ENCODE data around the gene DESI1. TPM values are rescaled to one million over a fixed set of nuclear protein-coding genes. Genes with fewer than 3 reads are reported as not detected.

Gene DESI1
- polyA plus RNA-seq, 2 of the 4 experiments (the other 2 are of a cell fraction), result 13.9 to 19.4 TPM

DNA sequence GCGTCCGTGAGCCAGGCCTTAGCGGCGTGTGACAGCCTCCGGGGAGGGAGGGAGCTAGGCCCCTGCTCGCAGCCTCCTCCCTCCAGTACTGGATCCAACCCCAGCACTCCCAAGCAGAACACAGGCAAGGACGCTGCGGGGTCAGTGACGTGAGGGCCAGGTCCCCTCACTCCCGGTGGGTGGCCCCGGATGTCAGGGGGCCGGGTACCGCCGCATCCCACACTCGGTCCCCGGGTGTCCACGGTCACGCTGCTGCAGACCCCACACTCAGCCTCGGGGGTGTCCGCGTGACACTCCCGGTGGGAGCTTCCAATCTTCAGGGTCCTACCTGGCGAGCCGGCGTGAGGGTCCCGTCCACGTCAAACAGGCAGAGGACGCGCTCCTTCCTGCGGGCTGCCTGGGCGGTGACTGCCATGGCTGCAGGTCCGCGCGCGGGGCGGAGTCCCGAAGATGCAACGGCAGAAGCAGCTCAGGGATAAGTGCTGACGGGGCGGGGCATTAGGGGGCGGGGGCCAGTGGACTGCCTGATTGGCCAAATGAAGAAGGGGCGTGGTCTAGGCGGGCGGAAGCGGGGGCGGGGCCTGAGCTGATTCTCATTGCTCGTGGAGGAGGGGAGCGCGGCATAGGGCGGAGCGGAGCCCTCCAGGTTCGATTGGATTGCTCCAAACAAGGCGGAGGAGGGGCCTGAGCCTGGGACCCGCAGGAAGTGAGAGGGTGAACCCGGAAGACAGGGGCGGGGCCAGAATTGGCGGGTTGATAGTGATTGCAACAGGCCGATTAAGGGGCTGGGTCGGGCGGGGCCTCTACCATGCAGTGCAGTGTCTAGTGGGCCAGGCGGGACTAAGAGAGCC lies 31.2 kb downstream of the DESI1 start, which contains the start of gene PMM1:
PMM1 (minus strand) TSS at position 450 of the 851 bp plus-strand sequence; CDS start at position 415, 35 bp downstream.
- peak; percentile 93 to 99 for DNase-seq (ENCODE audit: low read depth in 1 of 2, low spot score in 1 of 2)
- H3K4me1 ChIP-seq, result peaks cover 21% of the 10 kb centered on the region
- H3K9me3 ChIP-seq, result no peaks in the 10 kb centered on the region
- CTCF ChIA-PET, result interaction anchor here (0.7 to 2.2 kb wide), 9 partner anchors 9 to 351 kb away, joined by 3 to 13 read pairs (median 4); partner anchors contain the start of gene CSDC2
- WGBS (ENCODE audit: missing lambda C conversion rate), result 0% methylated on average over 4 of the region's 61 CpGs
- H3K4me3 ChIP-seq, result peak within 1 kb of the TSS; percentile 82
- no peak for FAIRE-seq
- POLR2A ChIA-PET, result interaction anchor here (0.5 to 1.9 kb wide), 16 partner anchors 8 to 732 kb away, joined by 3 to 16 read pairs (median 6); partner anchors contain the start of gene POLR3H
- peak within 1 kb of the TSS; percentile 78 to 97 for H3K27ac ChIP-seq
- ATAC-seq, result peak; percentile 95 to 96
- peak within 1 kb of the TSS; percentile 93 for H3K4me2 ChIP-seq
- TF ChIP-seq TFCP2L1 (CRISPR knock-in tag; IDR thresholded peaks at IDR 0.05), result no peak
- TF ChIP-seq SREBF2 (IDR thresholded peaks at IDR 0.05), result no peak
- TF ChIP-seq CEBPB (IDR thresholded peaks at IDR 0.05), result peak; percentile 51 to 87
- TF ChIP-seq, protein P1, sequence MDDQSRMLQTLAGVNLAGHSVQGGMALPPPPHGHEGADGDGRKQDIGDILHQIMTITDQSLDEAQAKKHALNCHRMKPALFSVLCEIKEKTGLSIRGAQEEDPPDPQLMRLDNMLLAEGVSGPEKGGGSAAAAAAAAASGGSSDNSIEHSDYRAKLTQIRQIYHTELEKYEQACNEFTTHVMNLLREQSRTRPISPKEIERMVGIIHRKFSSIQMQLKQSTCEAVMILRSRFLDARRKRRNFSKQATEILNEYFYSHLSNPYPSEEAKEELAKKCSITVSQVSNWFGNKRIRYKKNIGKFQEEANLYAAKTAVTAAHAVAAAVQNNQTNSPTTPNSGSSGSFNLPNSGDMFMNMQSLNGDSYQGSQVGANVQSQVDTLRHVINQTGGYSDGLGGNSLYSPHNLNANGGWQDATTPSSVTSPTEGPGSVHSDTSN (IDR thresholded peaks at IDR 0.05), result no peak
- no peak for TF ChIP-seq ZFP36 (IDR thresholded peaks at IDR 0.05; ENCODE audit: borderline replicate concordance, partially characterized antibody)
- peak in 1 of 2 experiments; percentile 36; a peak in 1 of 5 replicates for TF ChIP-seq JUN (IDR thresholded peaks at IDR 0.05)
- no peak for TF ChIP-seq SMC3 (IDR thresholded peaks at IDR 0.05)
- TF ChIP-seq, protein P2, sequence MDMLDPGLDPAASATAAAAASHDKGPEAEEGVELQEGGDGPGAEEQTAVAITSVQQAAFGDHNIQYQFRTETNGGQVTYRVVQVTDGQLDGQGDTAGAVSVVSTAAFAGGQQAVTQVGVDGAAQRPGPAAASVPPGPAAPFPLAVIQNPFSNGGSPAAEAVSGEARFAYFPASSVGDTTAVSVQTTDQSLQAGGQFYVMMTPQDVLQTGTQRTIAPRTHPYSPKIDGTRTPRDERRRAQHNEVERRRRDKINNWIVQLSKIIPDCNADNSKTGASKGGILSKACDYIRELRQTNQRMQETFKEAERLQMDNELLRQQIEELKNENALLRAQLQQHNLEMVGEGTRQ (IDR thresholded peaks at IDR 0.05), result no peak
- no peak for TF ChIP-seq HOXA7 (CRISPR knock-in tag; IDR thresholded peaks at IDR 0.05)
- TF ChIP-seq GATA3 (IDR thresholded peaks at IDR 0.05; ENCODE audit: borderline replicate concordance), result no peak
- TF ChIP-seq FOSB (CRISPR knock-in tag; IDR thresholded peaks at IDR 0.05), result no peak
- no peak for TF ChIP-seq NPAS2 (CRISPR knock-in tag; IDR thresholded peaks at IDR 0.05; ENCODE audit: borderline replicate concordance)
- TF ChIP-seq NFE2L2 (conservative IDR thresholded peaks at IDR 0.05; ENCODE audit: low read length), result no peak
- no peak for TF ChIP-seq RCOR1 (IDR thresholded peaks at IDR 0.05; ENCODE audit: low read depth, low read length)
- TF ChIP-seq ZNF302 (CRISPR knock-in tag; IDR thresholded peaks at IDR 0.05), result no peak
- TF ChIP-seq TP53 (CRISPR knock-in tag; IDR thresholded peaks at IDR 0.05), result no peak
- no peak for TF ChIP-seq POLR2AphosphoS2 (conservative IDR thresholded peaks at IDR 0.05; ENCODE audit: low read length)
- no peak for TF ChIP-seq EHMT2 (IDR thresholded peaks at IDR 0.05; ENCODE audit: low read depth)
- TF ChIP-seq HOXB5 (CRISPR knock-in tag; IDR thresholded peaks at IDR 0.05), result no peak
- no peak for TF ChIP-seq CHD2 (IDR thresholded peaks at IDR 0.05; ENCODE audit: low read length, partially characterized antibody)
- TF ChIP-seq, protein P3, sequence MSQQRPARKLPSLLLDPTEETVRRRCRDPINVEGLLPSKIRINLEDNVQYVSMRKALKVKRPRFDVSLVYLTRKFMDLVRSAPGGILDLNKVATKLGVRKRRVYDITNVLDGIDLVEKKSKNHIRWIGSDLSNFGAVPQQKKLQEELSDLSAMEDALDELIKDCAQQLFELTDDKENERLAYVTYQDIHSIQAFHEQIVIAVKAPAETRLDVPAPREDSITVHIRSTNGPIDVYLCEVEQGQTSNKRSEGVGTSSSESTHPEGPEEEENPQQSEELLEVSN (IDR thresholded peaks at IDR 0.05; ENCODE audit: borderline replicate concordance, low read depth), result peak; percentile 85
- TF ChIP-seq BHLHE40 (IDR thresholded peaks at IDR 0.05; ENCODE audit: low read depth, low read length), result no peak
- no peak for TF ChIP-seq KDM5A (IDR thresholded peaks at IDR 0.05)
- no peak for TF ChIP-seq RNF2 (IDR thresholded peaks at IDR 0.05; ENCODE audit: borderline replicate concordance, low read depth)
- TF ChIP-seq, protein P4, sequence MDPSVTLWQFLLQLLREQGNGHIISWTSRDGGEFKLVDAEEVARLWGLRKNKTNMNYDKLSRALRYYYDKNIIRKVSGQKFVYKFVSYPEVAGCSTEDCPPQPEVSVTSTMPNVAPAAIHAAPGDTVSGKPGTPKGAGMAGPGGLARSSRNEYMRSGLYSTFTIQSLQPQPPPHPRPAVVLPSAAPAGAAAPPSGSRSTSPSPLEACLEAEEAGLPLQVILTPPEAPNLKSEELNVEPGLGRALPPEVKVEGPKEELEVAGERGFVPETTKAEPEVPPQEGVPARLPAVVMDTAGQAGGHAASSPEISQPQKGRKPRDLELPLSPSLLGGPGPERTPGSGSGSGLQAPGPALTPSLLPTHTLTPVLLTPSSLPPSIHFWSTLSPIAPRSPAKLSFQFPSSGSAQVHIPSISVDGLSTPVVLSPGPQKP (IDR thresholded peaks at IDR 0.05; ENCODE audit: low read depth, low read length), result no peak
- no peak for TF ChIP-seq JUNB (IDR thresholded peaks at IDR 0.05)
- peak; percentile 59 for TF ChIP-seq MAFK (IDR thresholded peaks at IDR 0.05; ENCODE audit: partially characterized antibody)
- no peak for TF ChIP-seq RAD21 (conservative IDR thresholded peaks at IDR 0.05 in 1 of 2, IDR thresholded peaks at IDR 0.05 in 1 of 2)
- TF ChIP-seq RFX5 (IDR thresholded peaks at IDR 0.05), result no peak
- no peak for TF ChIP-seq CBX8 (IDR thresholded peaks at IDR 0.05)
- TF ChIP-seq, protein P5, sequence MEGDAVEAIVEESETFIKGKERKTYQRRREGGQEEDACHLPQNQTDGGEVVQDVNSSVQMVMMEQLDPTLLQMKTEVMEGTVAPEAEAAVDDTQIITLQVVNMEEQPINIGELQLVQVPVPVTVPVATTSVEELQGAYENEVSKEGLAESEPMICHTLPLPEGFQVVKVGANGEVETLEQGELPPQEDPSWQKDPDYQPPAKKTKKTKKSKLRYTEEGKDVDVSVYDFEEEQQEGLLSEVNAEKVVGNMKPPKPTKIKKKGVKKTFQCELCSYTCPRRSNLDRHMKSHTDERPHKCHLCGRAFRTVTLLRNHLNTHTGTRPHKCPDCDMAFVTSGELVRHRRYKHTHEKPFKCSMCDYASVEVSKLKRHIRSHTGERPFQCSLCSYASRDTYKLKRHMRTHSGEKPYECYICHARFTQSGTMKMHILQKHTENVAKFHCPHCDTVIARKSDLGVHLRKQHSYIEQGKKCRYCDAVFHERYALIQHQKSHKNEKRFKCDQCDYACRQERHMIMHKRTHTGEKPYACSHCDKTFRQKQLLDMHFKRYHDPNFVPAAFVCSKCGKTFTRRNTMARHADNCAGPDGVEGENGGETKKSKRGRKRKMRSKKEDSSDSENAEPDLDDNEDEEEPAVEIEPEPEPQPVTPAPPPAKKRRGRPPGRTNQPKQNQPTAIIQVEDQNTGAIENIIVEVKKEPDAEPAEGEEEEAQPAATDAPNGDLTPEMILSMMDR (IDR thresholded peaks at IDR 0.05), result no peak
- TF ChIP-seq, protein P6, sequence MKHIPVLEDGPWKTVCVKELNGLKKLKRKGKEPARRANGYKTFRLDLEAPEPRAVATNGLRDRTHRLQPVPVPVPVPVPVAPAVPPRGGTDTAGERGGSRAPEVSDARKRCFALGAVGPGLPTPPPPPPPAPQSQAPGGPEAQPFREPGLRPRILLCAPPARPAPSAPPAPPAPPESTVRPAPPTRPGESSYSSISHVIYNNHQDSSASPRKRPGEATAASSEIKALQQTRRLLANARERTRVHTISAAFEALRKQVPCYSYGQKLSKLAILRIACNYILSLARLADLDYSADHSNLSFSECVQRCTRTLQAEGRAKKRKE (CRISPR knock-in tag; IDR thresholded peaks at IDR 0.05; ENCODE audit: low read depth), result no peak
- no peak for TF ChIP-seq EP300 (IDR thresholded peaks at IDR 0.05)
- no peak for TF ChIP-seq FOXS1 (CRISPR knock-in tag; IDR thresholded peaks at IDR 0.05)

All from A549 (cell line).